IMR-90 (cell line): ENCODE measurements around the gene CRBN. TPM values are rescaled to one million over a fixed set of nuclear protein-coding genes. Genes with fewer than 3 reads are reported as not detected.

Experiments
- ATAC-seq: fragments of 200-7000 bp; cut with Tn5 transposase; 2 replicates; pipeline ENCODE4 v1.9.1; 2020; ENCODE audit warnings: low read depth, mild to moderate bottlenecking, moderate library complexity
- BruUV-seq: library from RNA; stranded (reverse); fragments of 400-500 nt; replicated peaks from 2 replicates; lab custom pipeline; 2021; lab: Mats Ljungman, UMichigan
- CTCF ChIA-PET: fragments of 300-600 bp; formaldehyde crosslinking; extraction: SDS; loops from one replicate; lab custom pipeline; 2021; ENCODE audit warnings: antibody characterized with exemption; lab: Yijun Ruan, JAX
- POLR2A ChIA-PET: fragments of 300-600 bp; sonication (Branson Sonifier 250); formaldehyde crosslinking; loops from one replicate; lab custom pipeline; 2022; ENCODE audit warnings: antibody characterized with exemption; ENCODE audit not compliant: unreplicated experiment; lab: Charles Lee
- DNase-seq: peaks from one replicate; pipeline ENCODE4 v3.0.0; 2013
- H2AFZ ChIP-seq: replicated peaks from 2 replicates; pipeline ENCODE3; 2013; ENCODE audit warnings: low read length, mild to moderate bottlenecking; ENCODE audit not compliant: poor library complexity
- H2AK5ac ChIP-seq: 2 replicates; pipeline ENCODE4 v1.6.1; 2013; ENCODE audit warnings: low read depth, low read length, inconsistent platforms
- H2AK9ac ChIP-seq: replicated peaks from 2 replicates; pipeline ENCODE3; 2013; ENCODE audit warnings: mild to moderate bottlenecking, low read depth, low read length, moderate library complexity; ENCODE audit not compliant: poor library complexity
- H2BK120ac ChIP-seq: 2 replicates; pipeline ENCODE4 v1.6.1; 2013; ENCODE audit warnings: low read depth, low read length, inconsistent platforms
- H2BK15ac ChIP-seq: 3 replicates; pipeline ENCODE4 v1.6.1; 2013; ENCODE audit warnings: low read depth, low read length, inconsistent platforms
- H2BK20ac ChIP-seq: 2 replicates; pipeline ENCODE4 v1.6.1; 2013; ENCODE audit warnings: low read depth, mild to moderate bottlenecking, inconsistent platforms, low read length, moderate library complexity
- H2BK5ac ChIP-seq: 2 replicates; pipeline ENCODE4 v1.6.1; 2013; ENCODE audit warnings: mild to moderate bottlenecking, low read depth, low read length, inconsistent platforms; ENCODE audit not compliant: poor library complexity, severe bottlenecking
- H3K14ac ChIP-seq: replicated peaks from 2 replicates; pipeline ENCODE4 v1.6.1; 2013; ENCODE audit warnings: low read depth, low read length, inconsistent platforms
- H3K18ac ChIP-seq: 2 replicates; pipeline ENCODE4 v1.6.1; 2013; ENCODE audit warnings: low read depth, low read length, control low read depth
- H3K23ac ChIP-seq: 2 replicates; pipeline ENCODE4 v1.6.1; 2013; ENCODE audit warnings: low read depth, low read length, inconsistent platforms
- H3K27ac ChIP-seq: 2 replicates; pipeline ENCODE4 v1.5.1; 2013; ENCODE audit warnings: mild to moderate bottlenecking, control low read depth, low read length; ENCODE audit not compliant: insufficient read depth
- H3K27me3 ChIP-seq: 2 replicates; pipeline ENCODE4 v1.6.1; 2013; ENCODE audit warnings: low read length; ENCODE audit not compliant: control insufficient read depth, insufficient read depth
- H3K36me3 ChIP-seq: 2 replicates; pipeline ENCODE4 v1.6.1; 2013; ENCODE audit warnings: low read length, mixed read lengths; ENCODE audit not compliant: control insufficient read depth, insufficient read depth
- H3K4ac ChIP-seq: 2 replicates; pipeline ENCODE4 v1.6.1; 2013; ENCODE audit warnings: low read depth, low read length, inconsistent platforms
- H3K4me1 ChIP-seq: 2 replicates; pipeline ENCODE4 v1.6.1; 2013; ENCODE audit warnings: low read length, mixed read lengths; ENCODE audit not compliant: control insufficient read depth, insufficient read depth
- H3K4me2 ChIP-seq: 2 replicates; pipeline ENCODE4 v1.6.1; 2013; ENCODE audit warnings: low read depth, mild to moderate bottlenecking, control low read depth, low read length, moderate library complexity
- H3K4me3 ChIP-seq: 2 replicates; pipeline ENCODE4 v1.5.1; 2013; ENCODE audit warnings: low read depth, mild to moderate bottlenecking, control low read depth, low read length, moderate library complexity; ENCODE audit not compliant: insufficient read depth
- H3K56ac ChIP-seq: 2 replicates; pipeline ENCODE4 v1.6.1; 2013; ENCODE audit warnings: low read length, inconsistent platforms; ENCODE audit not compliant: insufficient read depth; ENCODE audit errors: extremely low read depth
- H3K79me1 ChIP-seq, 2 experiments: 2 replicates each; pipeline ENCODE4 v1.6.1; 2013; ENCODE audit warnings: low read length in 2 of 2, inconsistent platforms in 1 of 2, low read depth in 1 of 2
- H3K9ac ChIP-seq: 2 replicates; pipeline ENCODE4 v1.6.1; 2013; ENCODE audit warnings: low read depth, low read length, control low read depth
- H3K9me1 ChIP-seq: 2 replicates; pipeline ENCODE4 v1.6.1; 2013; ENCODE audit warnings: low read length, inconsistent platforms; ENCODE audit not compliant: insufficient read depth
- H3K9me3 ChIP-seq: 2 replicates; pipeline ENCODE4 v1.6.1; 2013; ENCODE audit warnings: low read length; ENCODE audit not compliant: control insufficient read depth, insufficient read depth
- H4K20me1 ChIP-seq: 2 replicates; pipeline ENCODE4 v1.6.1; 2013; ENCODE audit warnings: low read length, inconsistent platforms; ENCODE audit not compliant: insufficient read depth
- H4K5ac ChIP-seq: 2 replicates; pipeline ENCODE4 v1.6.1; 2013; ENCODE audit warnings: mild to moderate bottlenecking, low read depth, low read length, control low read depth
- H4K8ac ChIP-seq, 2 experiments: 2 replicates each; pipeline ENCODE4 v1.6.1; 2013; ENCODE audit warnings: low read depth in 2 of 2, low read length in 2 of 2, control low read depth in 1 of 2, inconsistent platforms in 1 of 2
- H4K91ac ChIP-seq: 2 replicates; pipeline ENCODE4 v1.6.1; 2013; ENCODE audit warnings: low read depth, low read length, inconsistent platforms; ENCODE audit not compliant: insufficient read depth
- FOS ChIP-seq: fragments of 150-350 bp; IDR thresholded peaks from 2 replicates; pipeline ENCODE4 v1.6.1; 2016; ENCODE audit warnings: low read depth, low read length
- SMC3 ChIP-seq: fragments of 150-350 bp; IDR thresholded peaks from 2 replicates; pipeline ENCODE4 v1.6.1; 2016; ENCODE audit warnings: low read depth, mild to moderate bottlenecking, antibody characterized with exemption, low read length, moderate library complexity
- WGBS, 2 experiments: methylation state at CpG; one replicate each; pipeline versions ENCODE4 v1.1.5 to v1.1.7; 2013; ENCODE audit warnings: missing lambda C conversion rate in 2 of 2; ENCODE audit not compliant: insufficient read length in 1 of 2; ENCODE audit errors: extremely low coverage in 2 of 2; 5-methylcytosine and 5-hydroxymethylcytosine counted together
- dilution Hi-C: fragments of 300-500 bp; cut with HindIII; formaldehyde crosslinking; loops from one replicate; pipeline ENCODE4 v1.14.3; 2018; ENCODE audit warnings: low sequenced_read_pairs; ENCODE audit not compliant: unreplicated experiment
- in situ Hi-C: fragments of 300-500 bp; cut with MboI; formaldehyde crosslinking; loops from 3 replicates; pipeline ENCODE4 v1.14.3; 2019; ENCODE audit warnings: low sequenced_read_pairs, inconsistent platforms, mixed read lengths
- intact Hi-C: fragments of 100-400 bp; cut with micrococcal nuclease; formaldehyde crosslinking; loops from 2 replicates; pipeline ENCODE4 v1.10.0; 2022
- polyA plus RNA-seq, 3 experiments: library from polyadenylated mRNA; depleted of rRNA; stranded (reverse); fragments of >200 nt; gene quantifications; 2 replicates each; pipeline ENCODE4 v1.2.3, GENCODE V29; 2012; ENCODE audit warnings: low replicate concordance in 1 of 3
- total RNA-seq: library from RNA; depleted of rRNA; stranded (reverse); fragments of >200 nt; gene quantifications from 2 replicates; pipeline ENCODE4 v1.2.3, GENCODE V29; 2012
- TF ChIP-seq, protein P1 (sequence below): fragments of 150-350 bp; IDR thresholded peaks from 2 replicates; pipeline ENCODE4 v1.6.1; 2017; ENCODE audit warnings: mild to moderate bottlenecking, antibody characterized with exemption, low read length, low read depth
- TF ChIP-seq, protein P2 (sequence below): fragments of 150-350 bp; IDR thresholded peaks from 2 replicates; pipeline ENCODE4 v1.6.1; 2016; ENCODE audit warnings: low read depth, mild to moderate bottlenecking, low read length, moderate library complexity, borderline replicate concordance

CRBN gene
- total and polyA plus RNA-seq, 2 of the 4 experiments (the other 2 are of a cell fraction), result 21.8 to 33.9 TPM

DNA sequence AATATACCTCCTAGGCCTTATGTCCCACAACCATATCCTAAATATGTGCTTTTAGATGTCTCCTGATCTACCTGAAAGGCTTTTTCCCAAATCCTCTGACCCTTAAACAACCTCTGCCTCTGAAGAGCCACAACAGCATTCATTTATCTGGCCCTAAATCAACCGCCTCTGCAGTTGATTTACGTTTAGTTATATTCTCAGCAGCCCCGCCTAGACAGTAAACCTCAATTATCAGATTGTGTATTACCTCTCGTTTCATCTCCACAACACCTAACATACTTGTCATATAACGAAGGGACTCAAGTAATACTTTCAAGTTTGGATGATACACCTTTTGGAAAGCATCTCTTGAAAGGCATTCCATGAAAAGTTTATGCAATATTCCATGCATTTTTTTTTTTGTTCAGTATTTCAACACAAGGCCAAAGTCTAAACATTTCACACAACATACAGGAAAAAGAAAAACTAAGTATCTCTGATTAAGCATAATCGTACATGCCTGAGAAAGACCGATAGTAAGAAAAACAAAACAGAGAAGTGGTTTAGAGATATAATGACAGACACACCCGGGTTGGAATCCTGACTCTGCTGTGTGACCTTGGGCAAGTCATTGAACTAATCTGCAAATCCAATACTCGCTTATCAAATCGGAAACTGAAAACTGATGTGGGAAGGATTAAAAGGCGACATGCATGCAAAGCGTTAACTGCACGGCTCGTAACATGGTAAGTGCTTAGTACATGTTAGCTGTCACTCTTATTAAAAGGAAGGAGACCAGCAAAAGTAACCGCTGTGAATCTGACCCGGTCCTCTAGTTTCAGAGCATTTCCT, 778 bp downstream of the CRBN start (continued):
- TF ChIP-seq, protein P1, sequence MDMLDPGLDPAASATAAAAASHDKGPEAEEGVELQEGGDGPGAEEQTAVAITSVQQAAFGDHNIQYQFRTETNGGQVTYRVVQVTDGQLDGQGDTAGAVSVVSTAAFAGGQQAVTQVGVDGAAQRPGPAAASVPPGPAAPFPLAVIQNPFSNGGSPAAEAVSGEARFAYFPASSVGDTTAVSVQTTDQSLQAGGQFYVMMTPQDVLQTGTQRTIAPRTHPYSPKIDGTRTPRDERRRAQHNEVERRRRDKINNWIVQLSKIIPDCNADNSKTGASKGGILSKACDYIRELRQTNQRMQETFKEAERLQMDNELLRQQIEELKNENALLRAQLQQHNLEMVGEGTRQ, result no peak
- no peak for TF ChIP-seq FOS

DNA sequence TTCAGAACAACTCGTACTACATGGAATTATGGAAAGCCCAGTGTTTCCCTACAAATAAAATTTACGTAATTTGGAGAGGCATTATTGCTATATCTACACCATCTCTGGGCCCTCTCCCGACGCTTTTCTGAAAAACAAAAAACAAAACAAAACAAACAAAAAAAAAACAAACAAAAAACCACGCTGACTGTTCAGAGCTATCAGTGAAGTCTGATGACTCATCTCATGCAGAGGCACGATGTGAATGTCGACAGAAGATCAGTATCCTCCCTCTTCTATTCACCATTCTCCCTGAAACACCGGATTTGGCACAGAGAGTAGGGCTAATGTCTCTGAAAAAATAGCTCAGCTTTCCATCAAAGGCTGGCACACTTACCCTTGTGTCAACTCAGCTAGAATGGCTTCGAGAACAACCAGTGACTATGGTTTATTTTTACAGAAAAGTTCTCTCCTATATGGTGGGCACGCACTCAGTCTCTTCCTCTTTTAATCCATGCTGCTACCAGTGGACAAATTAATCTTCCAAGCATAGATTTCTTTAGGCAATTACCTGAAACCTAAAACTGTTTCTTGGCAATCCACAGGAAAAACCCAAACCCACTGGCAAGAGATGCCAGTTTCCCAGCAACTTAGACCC, 1.5 kb downstream of the CRBN start:
- BruUV-seq, result no TSS peak

More for the DNA sequence above, 1.5 kb downstream of the CRBN start:
- Histone ChIP-seq H3K9ac (no peak overlapping the region), H4K8ac (no peak overlapping the region), H3K23ac (no peak overlapping the region), H3K27ac (no peak overlapping the region), H3K9me3 (no peaks in the 10 kb centered on the region), H3K4ac (no peak overlapping the region), H3K4me1 (no peaks in the 10 kb centered on the region), H3K27me3 (no peaks in the 10 kb centered on the region), H2BK5ac (no peak overlapping the region), H4K5ac (no peak overlapping the region), H3K14ac (no peak overlapping the region), H2BK20ac (no peak overlapping the region), H3K56ac (no peak overlapping the region), H2AFZ (no peak overlapping the region), H2BK15ac (no peak overlapping the region), H3K9me1 (no peaks in the 10 kb centered on the region), H2BK120ac (no peak overlapping the region), H3K79me1 (peaks cover 9 to 13% of the 10 kb centered on the region in 2 experiments), H2AK9ac (no peak overlapping the region), H3K36me3 (peaks cover 7% of the 10 kb centered on the region), H2AK5ac (no peak overlapping the region), H4K91ac (no peak overlapping the region), H3K18ac (no peak overlapping the region), H4K20me1 (no peaks in the 10 kb centered on the region), H3K4me3 (no peak overlapping the region), H3K4me2 (peak overlapping the region; percentile 44)
- ChIA-PET POLR2A (no interaction called here), CTCF (interaction anchor here (0.6 kb wide), 1 partner anchor 64 kb away, joined by 6 read pairs; no protein-coding TSS in a partner anchor)
- TF ChIP-seq, protein P2, sequence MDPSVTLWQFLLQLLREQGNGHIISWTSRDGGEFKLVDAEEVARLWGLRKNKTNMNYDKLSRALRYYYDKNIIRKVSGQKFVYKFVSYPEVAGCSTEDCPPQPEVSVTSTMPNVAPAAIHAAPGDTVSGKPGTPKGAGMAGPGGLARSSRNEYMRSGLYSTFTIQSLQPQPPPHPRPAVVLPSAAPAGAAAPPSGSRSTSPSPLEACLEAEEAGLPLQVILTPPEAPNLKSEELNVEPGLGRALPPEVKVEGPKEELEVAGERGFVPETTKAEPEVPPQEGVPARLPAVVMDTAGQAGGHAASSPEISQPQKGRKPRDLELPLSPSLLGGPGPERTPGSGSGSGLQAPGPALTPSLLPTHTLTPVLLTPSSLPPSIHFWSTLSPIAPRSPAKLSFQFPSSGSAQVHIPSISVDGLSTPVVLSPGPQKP, result no peak
- TF ChIP-seq FOS (peak; percentile 32; the same call in 1 of the 2 replicates), SMC3 (no peak)
- TF ChIP-seq, protein P1, result no peak
- in situ Hi-C loops (no loop called here), dilution Hi-C loops (no loop called here), intact Hi-C loops (loop anchor here (10.0 kb wide), 1 partner anchor 1193 kb away; no protein-coding TSS in a partner anchor)
- DNase-seq (peak; percentile 12), ATAC-seq (no peak)
- no CpG with 5 or more reads among the region's 10 CpGs for WGBS, 2 experiments
